GM19372 (cell line): ENCODE measurements around the gene BOD1L1.

Experiments used
- ATAC-seq: cut with Tn5 transposase; IDR thresholded peaks from one replicate; pipeline ENCODE4 v1.9.1; 2021; ENCODE audit warnings: mild to moderate bottlenecking, low read depth, moderate library complexity; ENCODE audit not compliant: unreplicated experiment

The BOD1L1 gene

DNA sequence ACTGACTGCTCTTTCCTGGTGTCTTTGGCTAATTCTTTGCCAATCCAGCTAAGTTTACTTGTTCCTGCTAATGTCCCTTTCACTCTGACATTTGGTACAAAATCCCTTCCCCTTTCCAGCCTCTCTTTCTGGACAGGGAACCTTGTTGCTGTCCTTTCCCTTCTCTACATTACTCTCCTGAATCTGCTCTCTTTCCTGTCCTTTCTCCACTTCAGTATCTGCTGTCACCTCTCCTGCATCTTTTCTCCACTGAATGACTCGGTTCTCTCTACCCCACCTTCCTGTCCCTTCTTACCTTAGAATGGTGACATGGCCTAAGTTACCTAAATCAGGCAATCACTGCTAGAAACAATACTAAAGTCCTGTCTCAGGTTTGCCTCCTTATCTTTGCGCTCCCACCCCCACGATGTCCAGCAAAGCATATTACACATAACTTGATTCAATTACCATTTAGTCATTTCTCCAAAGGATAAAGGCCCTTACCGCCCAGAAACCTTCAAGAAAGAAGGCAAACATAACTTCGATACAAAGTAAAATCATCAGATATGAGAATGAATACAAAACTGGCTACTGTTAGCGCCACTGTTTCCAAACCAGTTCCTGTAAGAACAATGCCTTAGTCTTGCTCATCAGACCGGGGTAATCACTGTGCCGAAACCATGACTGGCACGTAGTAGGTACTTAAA lies 890 bp downstream of the BOD1L1 start:
- ATAC-seq, result no peak

DNA sequence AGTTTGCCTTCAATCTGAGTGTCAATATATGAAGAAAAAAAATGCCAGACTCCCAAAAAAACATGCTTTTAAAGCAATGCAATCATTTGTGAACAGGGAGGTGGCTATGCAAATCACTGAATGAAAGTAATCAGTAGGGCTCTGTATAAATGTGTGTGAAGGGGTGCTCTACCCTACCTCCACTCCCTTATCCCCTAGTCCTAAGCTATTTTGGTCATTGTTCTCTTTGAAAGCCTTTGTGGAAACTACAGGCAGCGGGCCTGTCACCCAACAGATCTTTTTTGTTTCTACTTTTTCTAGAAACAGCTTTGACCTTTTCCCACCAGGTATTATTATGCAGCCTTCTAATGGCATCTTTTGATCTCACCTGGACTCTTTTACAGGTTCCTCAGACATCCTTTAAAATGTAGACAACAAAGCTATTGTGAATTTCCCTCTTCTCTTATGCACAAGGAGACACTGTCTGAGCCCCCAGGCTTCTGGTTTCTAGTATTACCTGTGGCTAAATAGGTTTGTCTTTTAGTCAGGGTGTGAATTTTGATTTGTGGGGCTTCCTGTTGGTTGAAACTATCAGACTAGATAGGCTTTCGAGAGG lies 9.2 kb downstream of the BOD1L1 start:
- no peak for ATAC-seq

DNA sequence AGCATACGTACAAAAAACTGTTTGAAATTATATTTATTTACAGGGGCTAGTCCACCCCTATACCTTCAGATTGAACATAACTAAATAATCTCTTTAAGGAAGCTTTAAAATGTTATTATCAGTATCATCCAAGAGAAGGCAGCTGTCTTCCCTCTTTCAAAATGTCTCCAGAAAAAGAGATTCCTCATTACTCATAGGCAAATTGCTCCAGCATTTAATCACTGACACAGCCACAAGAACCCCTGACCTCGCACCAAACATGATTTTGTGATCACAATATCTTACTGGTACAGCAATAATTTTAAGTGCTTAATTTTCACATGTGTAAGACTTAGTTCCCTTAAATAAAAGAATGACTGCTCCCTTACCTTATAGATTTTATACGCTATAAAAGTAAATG lies 9.7 kb downstream of the BOD1L1 start:
- ATAC-seq, result no peak

DNA sequence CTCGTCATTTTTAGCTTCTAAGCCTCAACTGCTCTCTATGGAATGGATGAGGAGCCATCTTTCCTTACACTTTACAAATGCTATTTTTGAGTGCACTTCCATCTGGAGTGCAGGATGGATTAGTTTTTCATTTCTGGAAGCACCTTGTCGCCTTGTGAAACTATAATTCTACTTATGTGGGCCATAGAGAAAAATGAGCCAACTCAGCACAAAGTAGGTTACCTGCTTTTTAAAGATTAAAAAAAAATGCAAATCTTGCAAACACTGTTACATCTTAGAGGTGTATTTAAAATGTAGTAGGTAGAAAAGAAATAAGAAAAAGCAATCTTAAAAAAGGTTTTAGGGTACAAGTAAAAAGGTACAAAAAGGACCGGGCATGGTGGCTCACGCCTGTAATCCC lies 10.9 kb downstream of the BOD1L1 start:
- no peak for ATAC-seq

DNA sequence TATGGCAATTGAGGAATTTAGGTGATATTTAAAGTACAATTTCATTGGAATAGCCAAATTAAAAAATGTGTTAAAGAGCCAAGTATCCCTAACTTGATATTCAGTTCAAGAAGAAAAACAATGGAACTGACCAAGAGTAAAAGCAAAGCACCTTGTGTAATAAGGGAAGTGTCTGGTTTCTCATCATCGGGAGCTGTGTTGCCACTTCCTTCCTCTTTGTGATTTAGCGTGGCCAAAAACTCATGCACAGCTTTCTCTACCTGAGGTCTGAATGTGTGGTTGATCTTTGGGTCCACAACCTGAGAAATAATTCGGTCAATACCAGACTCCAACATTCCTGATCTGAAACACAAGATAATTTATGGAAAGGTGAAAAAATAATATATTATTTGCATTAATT lies 12.4 kb downstream of the BOD1L1 start:
- peak; percentile 48 for ATAC-seq

DNA sequence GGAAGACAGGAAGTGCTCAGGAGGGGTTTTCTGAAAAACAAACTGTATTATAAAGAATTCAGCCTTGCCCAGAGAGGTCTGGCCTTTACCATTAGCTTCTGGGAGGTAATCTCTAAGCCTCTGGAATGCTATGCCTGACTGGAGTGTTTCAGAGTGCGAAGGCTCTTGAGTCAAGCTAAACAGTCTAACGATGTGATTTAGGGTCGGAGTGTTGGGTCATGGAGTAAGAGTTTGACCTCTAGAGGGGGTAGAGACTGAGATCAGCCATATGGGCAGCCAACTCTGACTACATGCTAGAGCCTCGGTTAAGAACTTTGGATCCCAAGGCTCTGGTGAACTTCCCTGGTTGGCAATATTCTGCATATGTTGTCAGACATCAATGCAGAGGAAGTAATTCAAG lies 15.0 kb downstream of the BOD1L1 start:
- no peak for ATAC-seq

DNA sequence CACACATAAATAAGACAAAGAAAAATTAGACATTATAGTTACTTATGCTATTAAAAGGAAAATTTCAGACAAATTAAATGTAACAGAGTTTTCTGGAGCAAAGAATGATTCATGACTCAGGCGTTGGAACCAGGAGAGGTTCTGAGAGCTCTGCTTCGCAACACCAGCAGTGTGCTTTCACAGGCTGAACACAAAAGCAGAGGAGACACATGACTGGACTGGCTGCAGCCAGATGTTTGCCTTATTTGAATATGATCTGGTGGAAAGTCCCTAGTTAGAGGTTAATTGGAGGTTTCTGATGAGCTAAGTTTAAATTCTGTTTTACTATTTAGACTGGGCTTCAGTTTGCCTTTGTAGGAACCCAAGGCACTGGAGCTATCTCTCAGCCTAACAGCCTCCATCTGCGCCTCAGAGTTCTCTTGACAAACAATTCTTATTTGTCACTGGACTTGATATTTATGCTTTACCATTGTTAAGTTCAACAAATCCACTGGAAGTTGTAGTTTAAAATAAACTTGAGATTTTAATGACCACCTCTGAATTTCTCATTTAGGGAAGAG lies 16.2 kb downstream of the BOD1L1 start:
- ATAC-seq, result peak; percentile 98

DNA sequence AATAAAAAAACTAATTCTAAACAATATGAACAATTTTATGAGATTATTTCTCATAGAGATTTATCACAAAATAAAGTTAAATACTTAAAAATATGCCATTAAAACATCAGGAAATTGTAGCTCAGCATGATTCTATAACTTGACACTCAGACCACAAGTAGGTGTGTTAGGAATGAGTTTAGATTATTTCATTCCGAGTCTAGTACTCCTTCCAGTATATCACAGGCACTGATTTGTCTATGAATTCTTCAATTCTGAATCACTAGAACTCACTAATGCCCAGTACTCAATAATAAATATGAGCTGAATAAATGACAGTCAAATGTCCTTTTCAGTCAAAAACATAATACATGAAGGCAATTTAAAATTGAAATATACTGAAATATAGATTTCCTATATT lies 22.2 kb downstream of the BOD1L1 start:
- no peak for ATAC-seq

DNA sequence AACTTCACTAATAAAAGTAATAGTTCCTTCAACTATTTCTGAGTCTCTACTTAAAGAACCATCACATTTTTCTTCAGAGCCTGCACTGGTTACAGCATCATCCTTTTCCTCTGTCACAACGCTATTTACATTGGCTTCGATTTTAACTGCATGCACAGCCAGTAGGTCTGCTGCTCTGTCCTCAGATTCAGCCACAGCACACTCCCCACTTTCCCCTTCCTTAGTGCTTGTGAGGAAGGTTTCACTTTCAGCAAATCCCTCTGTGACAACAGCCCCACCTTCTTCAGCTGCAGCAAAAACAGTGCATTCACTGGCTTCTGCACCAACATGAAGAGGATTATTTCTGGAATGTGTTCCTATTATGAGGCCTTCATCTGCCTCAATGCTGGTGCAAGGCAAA lies 25.7 kb downstream of the BOD1L1 start:
- no peak for ATAC-seq

DNA sequence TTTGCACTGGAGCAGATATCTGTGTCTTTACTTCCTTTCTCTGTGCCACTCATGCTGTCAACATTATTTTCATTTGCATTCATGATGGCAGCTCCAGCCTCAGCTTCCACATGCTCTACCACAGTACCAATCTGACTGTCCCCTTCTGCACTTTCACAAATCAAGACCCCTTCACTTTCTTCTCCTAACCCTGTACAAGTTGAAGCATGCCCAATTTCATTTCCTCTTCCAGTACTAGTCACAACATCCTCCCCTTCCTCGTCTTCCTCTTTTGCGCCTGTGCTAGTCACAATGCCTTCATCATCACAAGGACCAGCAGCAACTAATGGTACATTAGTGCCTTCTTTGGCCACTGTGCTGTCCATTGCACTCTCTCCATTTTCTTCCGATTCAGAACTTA lies 26.5 kb downstream of the BOD1L1 start:
- peak; percentile 51 for ATAC-seq

DNA sequence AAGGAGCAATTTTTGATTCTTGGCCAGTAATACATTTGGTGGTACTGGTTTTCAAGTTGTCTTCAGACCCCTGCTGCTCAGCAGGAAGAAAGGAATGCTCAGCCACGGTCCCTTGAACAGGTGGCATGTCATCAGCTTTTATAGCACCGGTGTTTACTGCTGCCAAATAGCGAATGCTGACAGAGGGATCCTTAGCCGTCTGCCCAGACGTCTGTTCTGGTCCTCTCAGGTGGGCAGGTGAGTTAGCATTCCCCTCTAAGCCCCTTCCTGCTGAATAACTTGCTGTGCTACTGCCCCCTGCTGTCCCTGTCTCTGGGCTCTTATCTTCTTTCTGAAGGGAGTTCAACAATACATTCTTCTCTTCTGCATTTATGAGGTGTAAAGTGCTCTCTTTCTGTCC lies 28.4 kb downstream of the BOD1L1 start:
- no peak for ATAC-seq

DNA sequence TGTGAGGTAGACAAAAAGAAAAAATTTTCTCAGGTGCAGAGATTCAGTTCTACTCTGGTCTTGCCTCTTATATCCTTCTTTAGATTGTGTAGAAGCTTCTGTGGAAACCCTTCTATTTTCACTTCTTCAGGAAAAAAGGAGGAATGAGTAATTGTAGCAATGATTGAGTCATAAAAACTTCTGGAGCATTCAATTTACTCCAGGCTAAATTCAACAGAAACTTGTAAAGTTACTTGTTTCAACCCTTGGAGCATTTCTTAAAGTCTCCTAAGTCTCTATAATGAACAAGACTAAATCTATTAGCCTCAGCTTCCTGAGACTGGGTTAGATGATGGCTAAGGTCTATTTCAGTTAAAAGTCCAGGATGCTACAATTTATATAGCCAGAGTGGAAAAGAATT lies 29.9 kb downstream of the BOD1L1 start:
- ATAC-seq, result no peak

DNA sequence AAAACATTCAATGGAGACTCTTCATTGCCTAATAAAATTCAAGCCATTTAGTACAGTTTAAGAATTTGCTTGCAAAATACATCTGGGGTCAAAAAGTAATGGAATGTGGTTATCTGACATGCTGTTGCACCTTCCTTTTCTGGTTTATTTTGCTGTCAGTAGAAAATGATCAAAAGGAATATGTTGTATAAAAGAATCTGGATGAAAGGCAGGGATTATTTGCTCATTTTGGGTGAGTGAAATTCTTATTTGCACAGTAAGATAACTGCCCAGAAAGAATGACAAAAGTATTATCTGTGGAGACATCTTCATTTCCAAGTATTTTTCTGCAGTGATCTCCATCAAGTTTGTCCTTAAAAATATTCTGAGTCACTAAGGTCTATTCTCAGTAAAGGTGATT lies 30.4 kb downstream of the BOD1L1 start:
- no peak for ATAC-seq

DNA sequence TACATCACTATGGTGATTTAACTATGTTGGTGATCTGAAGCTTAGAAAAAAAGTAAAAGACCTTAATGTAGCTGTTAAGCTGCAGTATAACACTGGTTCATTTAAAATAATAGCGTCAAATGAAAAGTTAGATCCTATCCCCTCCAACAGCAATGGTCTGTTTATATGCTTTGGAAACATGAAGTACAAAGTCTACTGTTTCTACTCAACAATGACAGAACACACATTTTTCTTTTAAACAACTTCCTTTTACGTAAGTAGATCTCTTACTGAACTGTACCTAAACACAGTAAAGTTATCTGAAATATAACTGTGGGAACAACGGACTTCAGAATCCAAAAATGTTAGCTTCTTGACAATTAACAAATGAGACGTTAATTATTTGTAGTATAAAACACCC lies 35.3 kb downstream of the BOD1L1 start:
- ATAC-seq, result no peak

DNA sequence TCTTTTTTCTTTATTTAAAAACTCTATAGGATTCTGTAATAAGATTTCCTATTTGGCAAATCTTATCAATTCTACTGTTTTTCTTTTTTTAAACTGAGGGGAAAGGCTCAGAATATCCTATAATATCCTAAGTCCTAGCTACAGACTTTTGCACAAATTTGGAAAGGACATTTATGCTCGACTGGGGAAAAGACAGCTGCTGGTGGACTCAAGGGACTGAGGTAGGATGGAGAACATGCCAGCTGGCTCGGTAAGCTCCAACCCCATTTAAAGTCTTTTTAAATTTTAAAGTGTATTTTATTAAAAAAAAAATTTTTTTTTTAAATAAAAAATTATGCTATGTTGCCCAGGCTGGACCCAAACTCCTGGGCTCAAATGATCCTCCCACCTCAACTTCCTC lies 36.8 kb downstream of the BOD1L1 start:
- ATAC-seq, result no peak

DNA sequence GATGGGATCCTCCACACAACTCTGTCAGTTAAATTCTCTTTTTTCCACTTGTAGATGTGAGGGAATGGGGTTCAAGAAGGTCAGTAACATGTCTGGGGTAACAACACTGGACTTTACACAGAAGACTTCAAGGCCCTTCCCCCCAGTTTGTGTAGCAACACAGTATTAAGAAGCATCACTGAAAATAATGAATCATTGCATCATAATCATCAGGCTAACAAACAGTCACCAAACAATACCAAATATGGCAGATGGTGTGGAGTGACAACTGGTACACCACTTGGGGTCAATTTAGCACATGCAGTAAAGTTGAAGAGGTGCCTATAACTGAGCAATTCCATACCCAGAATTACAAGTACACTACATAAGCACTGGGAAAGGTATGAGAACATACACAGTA lies 38.6 kb downstream of the BOD1L1 start:
- ATAC-seq, result no peak

DNA sequence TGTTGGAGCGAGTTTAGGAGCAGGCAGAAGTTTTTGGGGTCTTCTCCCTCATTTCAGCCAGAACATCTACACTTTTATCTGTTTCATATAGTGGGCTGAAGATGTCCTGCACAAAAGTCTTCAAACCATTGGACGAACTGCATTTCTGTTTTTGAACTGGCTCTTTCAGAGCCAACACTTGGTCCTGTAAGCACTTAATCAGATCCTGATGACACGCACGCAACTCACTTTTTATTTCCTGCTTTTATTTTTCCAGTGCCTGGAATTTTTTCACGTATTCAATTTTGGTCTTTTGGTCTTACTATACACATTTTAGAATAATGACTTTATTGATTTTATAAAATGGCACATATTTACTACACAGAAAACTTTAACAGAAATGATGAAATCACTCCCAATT lies 43.0 kb downstream of the BOD1L1 start:
- no peak for ATAC-seq

DNA sequence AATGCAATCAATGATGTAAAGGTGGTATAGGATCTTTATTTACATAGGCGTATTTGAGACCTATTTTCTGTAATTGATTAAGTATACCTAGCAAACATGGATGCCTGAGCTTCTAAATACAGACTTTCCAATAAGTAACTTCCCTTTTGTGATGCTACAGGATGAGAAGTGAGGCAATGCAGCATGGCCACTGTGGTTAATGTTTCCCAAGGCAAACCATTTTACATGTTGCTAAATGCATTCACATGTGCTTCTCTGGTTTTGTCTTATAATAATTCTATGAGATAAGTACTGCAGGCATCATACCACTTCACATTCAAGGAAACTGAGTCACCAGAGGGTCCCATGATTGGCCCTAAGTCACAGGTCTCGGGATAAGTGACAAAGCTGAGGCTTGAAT lies 47.5 kb downstream of the BOD1L1 start:
- ATAC-seq, result no peak

DNA sequence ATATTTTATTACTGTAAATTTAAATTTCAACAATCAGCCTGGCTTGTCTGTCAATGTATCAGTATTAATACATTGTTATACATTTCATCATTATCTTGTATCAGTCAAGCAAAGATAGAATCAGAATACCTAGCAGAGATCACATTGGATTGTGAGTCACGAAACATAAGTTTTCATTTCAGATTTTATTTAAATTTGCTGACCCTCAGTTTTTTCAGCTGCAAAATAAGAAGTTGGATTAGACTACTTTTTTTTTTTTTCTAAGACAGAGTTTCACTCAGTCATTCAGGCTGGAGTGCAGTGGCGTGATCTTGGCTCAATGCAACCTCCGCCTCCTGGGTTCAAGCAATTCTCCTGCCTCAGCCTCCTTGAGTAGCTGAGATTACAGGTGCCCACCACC lies 49.9 kb downstream of the BOD1L1 start:
- no peak for ATAC-seq

DNA sequence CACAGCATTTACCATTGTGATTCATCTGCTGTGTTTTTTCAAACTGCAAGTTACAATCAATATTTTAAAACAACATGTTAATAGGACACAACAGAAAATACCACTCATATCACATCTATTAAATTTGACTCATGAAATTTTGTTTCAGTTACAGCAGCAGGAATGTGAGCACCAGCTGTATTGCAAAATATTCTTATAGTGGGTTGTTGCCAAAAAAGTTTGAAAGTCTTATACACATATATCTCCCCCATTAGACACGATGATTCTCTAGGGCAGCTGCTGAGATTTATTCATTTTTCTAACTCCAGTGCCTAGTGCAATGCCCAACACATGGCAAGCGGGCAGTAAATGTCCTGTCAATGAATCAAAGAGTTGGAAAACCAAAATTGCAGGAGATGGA lies 56.6 kb downstream of the BOD1L1 start:
- no peak for ATAC-seq

DNA sequence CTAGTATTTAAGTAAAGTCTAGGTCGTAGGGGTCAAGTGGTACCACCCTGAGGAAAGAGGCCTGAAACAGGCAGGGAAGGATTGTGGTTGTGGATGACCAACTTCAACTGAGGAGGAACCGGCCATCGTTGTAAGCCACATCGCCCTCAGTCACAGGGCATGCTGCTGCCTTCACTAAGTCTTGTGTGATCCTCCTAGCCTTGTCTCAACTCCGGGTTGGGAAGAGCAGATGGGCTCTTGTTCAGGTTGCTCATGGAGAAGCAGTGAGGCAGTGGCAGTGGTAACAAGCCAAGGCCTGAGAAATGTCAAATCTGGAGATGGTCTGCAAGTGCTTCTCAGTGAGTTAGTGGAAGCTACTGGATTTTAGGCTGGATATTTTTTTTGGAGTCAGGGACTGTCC lies 60.4 kb downstream of the BOD1L1 start:
- ATAC-seq, result no peak

DNA sequence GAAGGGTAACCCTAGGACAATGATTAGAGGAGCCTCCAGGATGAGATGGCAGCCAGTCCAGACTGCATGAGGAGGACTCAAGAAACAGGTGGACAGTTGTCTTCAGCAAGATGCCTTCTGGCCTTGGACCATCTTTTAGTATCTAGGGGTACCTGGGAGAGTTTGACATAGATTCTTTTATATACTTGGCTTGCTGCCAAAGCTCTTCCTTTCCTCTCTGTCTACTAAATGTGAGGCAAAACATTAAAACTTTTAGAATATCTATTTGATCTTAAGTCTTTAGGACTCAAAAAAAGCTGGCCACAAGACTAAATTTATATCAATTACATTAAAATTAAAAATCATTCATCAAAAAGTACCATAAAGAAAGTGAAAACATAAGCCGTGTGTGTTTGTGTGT lies 64.6 kb downstream of the BOD1L1 start:
- ATAC-seq, result no peak
